WTC11 (cell line): ENCODE results near the gene OCA2.

Experiments
- ELF4 ChIP-seq: sonication (generic); formaldehyde crosslinking; IDR thresholded peaks from 2 replicates; pipeline ENCODE4 v1.8.1; 2022; ENCODE audit warnings: low read depth, mild to moderate bottlenecking, moderate library complexity, missing genetic modification reagents
- NFYB ChIP-seq: sonication (generic); formaldehyde crosslinking; conservative IDR thresholded peaks from 2 replicates; pipeline ENCODE4 v1.8.0; 2022; ENCODE audit warnings: low read depth, missing genetic modification reagents
- TF ChIP-seq, protein P1 (sequence below): fragments of 200-600 bp; IDR thresholded peaks from 2 replicates; pipeline ENCODE4 v1.8.0; 2022; ENCODE audit warnings: antibody characterized with exemption
- TF ChIP-seq, protein P2 (sequence below): sonication (generic); formaldehyde crosslinking; IDR thresholded peaks from 2 replicates; pipeline ENCODE4 v1.8.0; 2022; ENCODE audit warnings: mild to moderate bottlenecking, missing genetic modification reagents

DNA sequence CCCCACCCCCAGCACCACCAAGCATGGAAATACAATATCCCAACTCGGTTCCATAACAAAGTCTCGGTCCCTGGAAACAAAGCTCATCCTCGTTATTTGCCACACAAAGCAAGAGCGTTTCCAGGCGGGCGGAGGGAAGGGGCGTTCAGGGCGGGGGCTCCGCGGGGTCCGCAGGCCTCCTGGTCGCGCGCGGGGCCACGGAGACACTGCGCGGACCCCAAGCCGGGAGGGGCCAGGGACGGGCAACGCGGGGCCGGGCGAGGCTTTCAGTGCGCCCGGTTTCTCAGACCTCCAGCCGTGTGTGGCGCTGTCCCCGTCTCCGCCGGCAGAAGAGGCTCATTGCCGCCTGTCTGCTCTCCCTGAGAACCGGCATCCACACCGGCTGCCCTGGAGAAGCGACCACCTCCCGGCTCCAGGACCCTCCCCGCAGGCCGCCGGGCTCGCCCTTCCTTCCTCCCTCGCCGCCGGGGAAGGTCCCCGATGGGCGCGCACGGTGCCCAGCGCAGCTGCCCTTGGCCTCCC, 329.0 kb downstream of the OCA2 start:
- TF ChIP-seq, protein P1, sequence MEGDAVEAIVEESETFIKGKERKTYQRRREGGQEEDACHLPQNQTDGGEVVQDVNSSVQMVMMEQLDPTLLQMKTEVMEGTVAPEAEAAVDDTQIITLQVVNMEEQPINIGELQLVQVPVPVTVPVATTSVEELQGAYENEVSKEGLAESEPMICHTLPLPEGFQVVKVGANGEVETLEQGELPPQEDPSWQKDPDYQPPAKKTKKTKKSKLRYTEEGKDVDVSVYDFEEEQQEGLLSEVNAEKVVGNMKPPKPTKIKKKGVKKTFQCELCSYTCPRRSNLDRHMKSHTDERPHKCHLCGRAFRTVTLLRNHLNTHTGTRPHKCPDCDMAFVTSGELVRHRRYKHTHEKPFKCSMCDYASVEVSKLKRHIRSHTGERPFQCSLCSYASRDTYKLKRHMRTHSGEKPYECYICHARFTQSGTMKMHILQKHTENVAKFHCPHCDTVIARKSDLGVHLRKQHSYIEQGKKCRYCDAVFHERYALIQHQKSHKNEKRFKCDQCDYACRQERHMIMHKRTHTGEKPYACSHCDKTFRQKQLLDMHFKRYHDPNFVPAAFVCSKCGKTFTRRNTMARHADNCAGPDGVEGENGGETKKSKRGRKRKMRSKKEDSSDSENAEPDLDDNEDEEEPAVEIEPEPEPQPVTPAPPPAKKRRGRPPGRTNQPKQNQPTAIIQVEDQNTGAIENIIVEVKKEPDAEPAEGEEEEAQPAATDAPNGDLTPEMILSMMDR, result no peak
- TF ChIP-seq NFYB (CRISPR knock-in tag) (no peak), ELF4 (no peak)
- TF ChIP-seq, protein P2, sequence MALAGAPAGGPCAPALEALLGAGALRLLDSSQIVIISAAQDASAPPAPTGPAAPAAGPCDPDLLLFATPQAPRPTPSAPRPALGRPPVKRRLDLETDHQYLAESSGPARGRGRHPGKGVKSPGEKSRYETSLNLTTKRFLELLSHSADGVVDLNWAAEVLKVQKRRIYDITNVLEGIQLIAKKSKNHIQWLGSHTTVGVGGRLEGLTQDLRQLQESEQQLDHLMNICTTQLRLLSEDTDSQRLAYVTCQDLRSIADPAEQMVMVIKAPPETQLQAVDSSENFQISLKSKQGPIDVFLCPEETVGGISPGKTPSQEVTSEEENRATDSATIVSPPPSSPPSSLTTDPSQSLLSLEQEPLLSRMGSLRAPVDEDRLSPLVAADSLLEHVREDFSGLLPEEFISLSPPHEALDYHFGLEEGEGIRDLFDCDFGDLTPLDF (CRISPR knock-in tag), result no peak
